GM11168 (cell line): Measurements from ENCODE around the gene MTCL1.

Source experiments
- in situ Hi-C: fragments of 300-500 bp; cut with MboI; formaldehyde crosslinking; loops from one replicate; pipeline ENCODE4 v1.12.0; 2022; ENCODE audit warnings: low sequenced_read_pairs; ENCODE audit not compliant: unreplicated experiment

MTCL1 gene

GRCh38 chr18:8824846-8825245 is 119.5 kb downstream of the MTCL1 start:
- in situ Hi-C loops: no loop called here

- in situ Hi-C loops: no loop called here
Observed at GRCh38 chr18:8825273-8825672, 119.9 kb downstream of the MTCL1 start.

GRCh38 chr18:8825729-8826375 is 120.5 kb downstream of the MTCL1 start:
- in situ Hi-C loops: no loop called here

GRCh38 chr18:8826514-8826913 is 121.2 kb downstream of the MTCL1 start:
- in situ Hi-C loops: no loop called here

GRCh38 chr18:8826971-8827370 is 121.6 kb downstream of the MTCL1 start:
- in situ Hi-C loops: no loop called here

GRCh38 chr18:8828300-8828699 is 122.9 kb downstream of the MTCL1 start:
- in situ Hi-C loops: no loop called here

- in situ Hi-C loops: no loop called here
Observed at GRCh38 chr18:8828798-8829197, 123.4 kb downstream of the MTCL1 start.

- in situ Hi-C loops: no loop called here
Observed at GRCh38 chr18:8830067-8831060, 125.0 kb downstream of the MTCL1 start.

- in situ Hi-C loops: no loop called here
Observed at GRCh38 chr18:8831112-8831511, 125.8 kb downstream of the MTCL1 start.

GRCh38 chr18:8831531-8831930 is 126.2 kb downstream of the MTCL1 start:
- in situ Hi-C loops: no loop called here

GRCh38 chr18:8833480-8833879 is 128.1 kb downstream of the MTCL1 start:
- in situ Hi-C loops: no loop called here

GRCh38 chr18:8834881-8835280 is 129.5 kb downstream of the MTCL1 start:
- in situ Hi-C loops: no loop called here

GRCh38 chr18:8835521-8835953 is 130.2 kb downstream of the MTCL1 start:
- in situ Hi-C loops: no loop called here

- in situ Hi-C loops: no loop called here
Observed at GRCh38 chr18:8839281-8839680, 133.9 kb downstream of the MTCL1 start.

GRCh38 chr18:8841781-8842485 is 136.6 kb downstream of the MTCL1 start:
- in situ Hi-C loops: no loop called here

GRCh38 chr18:8842506-8842905 is 137.2 kb downstream of the MTCL1 start:
- in situ Hi-C loops: no loop called here

GRCh38 chr18:8843005-8843404 is 137.6 kb downstream of the MTCL1 start:
- in situ Hi-C loops: no loop called here

- in situ Hi-C loops: no loop called here
Observed at GRCh38 chr18:8844721-8845148, 139.4 kb downstream of the MTCL1 start.

GRCh38 chr18:8845506-8845905 is 140.2 kb downstream of the MTCL1 start:
- in situ Hi-C loops: no loop called here

- in situ Hi-C loops: no loop called here
Observed at GRCh38 chr18:8847066-8847755, 141.9 kb downstream of the MTCL1 start.
